RWPE1 (cell line): ENCODE data around the gene PCSK2.

Source experiments
- CTCF ChIA-PET: fragments of 350-600 bp; sonication (Branson Sonifier 250); formaldehyde crosslinking; extraction: SDS; loops from one replicate; lab custom pipeline; 2021; lab: Yijun Ruan, JAX
- POLR2A ChIA-PET: fragments of 400-600 bp; formaldehyde crosslinking; extraction: SDS; loops from one replicate; lab custom pipeline; 2020; ENCODE audit warnings: antibody characterized with exemption; ENCODE audit not compliant: low non-redundant PET; lab: Yijun Ruan, JAX
- DNase-seq: peaks from one replicate; pipeline ENCODE4 v3.0.0; 2012; ENCODE audit warnings: low spot score
- H3K27ac ChIP-seq: fragments of 450-650 bp; 2 replicates; pipeline ENCODE4 v1.5.1; 2017
- CTCF ChIP-seq: fragments of 450-650 bp; conservative IDR thresholded peaks from 2 replicates; pipeline ENCODE4 v1.5.1; 2017; ENCODE audit warnings: low read depth, mild to moderate bottlenecking

The PCSK2 gene

GRCh38 chr20:17504066-17504897, 277.4 kb downstream of the PCSK2 start:
- ChIA-PET CTCF (interaction anchor here (0.5 to 2.8 kb wide), 15 partner anchors 24 to 700 kb away, joined by 3 to 25 read pairs (median 4); no protein-coding TSS in a partner anchor), POLR2A (interaction anchor here (1.0 kb wide), 1 partner anchor 29 kb away, joined by 4 read pairs; no protein-coding TSS in a partner anchor)
- peak; percentile 24 for DNase-seq
- TF ChIP-seq CTCF = no peak
- H3K27ac ChIP-seq = peak overlapping the region; percentile 94

- CTCF ChIA-PET = interaction anchor here (0.5 to 2.8 kb wide), 21 partner anchors 23 to 701 kb away, joined by 3 to 25 read pairs (median 4); no protein-coding TSS in a partner anchor
- H3K27ac ChIP-seq = peak overlapping the region; percentile 94
- peak; percentile 83 for TF ChIP-seq CTCF
- POLR2A ChIA-PET = interaction anchor here (1.0 kb wide), 1 partner anchor 28 kb away, joined by 4 read pairs; no protein-coding TSS in a partner anchor
- DNase-seq = peak; percentile 59
Measured at GRCh38 chr20:17504898-17505635, 278.2 kb downstream of the PCSK2 start.

GRCh38 chr20:17505636-17506517, 279.0 kb downstream of the PCSK2 start:
- peak; percentile 91 for DNase-seq
- ChIA-PET POLR2A (interaction anchor here (0.6 to 1.0 kb wide), 2 partner anchors 28 to 59 kb away, joined by 4 read pairs; no protein-coding TSS in a partner anchor), CTCF (interaction anchor here (0.5 to 2.8 kb wide), 14 partner anchors 25 to 908 kb away, joined by 3 to 25 read pairs (median 4); no protein-coding TSS in a partner anchor)
- H3K27ac ChIP-seq = peak overlapping the region; percentile 94
- TF ChIP-seq CTCF = no peak

- peak overlapping the region; percentile 94 for H3K27ac ChIP-seq
- no peak for DNase-seq
- no peak for TF ChIP-seq CTCF
- CTCF ChIA-PET = no interaction called here
- POLR2A ChIA-PET = no interaction called here
Measured at GRCh38 chr20:17507032-17507431, 280.2 kb downstream of the PCSK2 start.

GRCh38 chr20:17507531-17507930, 280.7 kb downstream of the PCSK2 start:
- no peak for DNase-seq
- ChIA-PET CTCF (interaction anchor here (0.6 kb wide), 2 partner anchors 9 to 325 kb away, joined by 3 to 7 read pairs; no protein-coding TSS in a partner anchor), POLR2A (no interaction called here)
- no peak for TF ChIP-seq CTCF
- 0 out of 2 replicates have a peak overlapping the region, but pooled peaks have one; percentile 17 for H3K27ac ChIP-seq
